ENCODE results near the gene PKD2L1. TPM values are rescaled to one million over a fixed set of nuclear protein-coding genes. Genes with fewer than 3 reads are reported as not detected.

The PKD2L1 gene
- polyA plus RNA-seq, 1 donor, result 0.48 TPM

DNA sequence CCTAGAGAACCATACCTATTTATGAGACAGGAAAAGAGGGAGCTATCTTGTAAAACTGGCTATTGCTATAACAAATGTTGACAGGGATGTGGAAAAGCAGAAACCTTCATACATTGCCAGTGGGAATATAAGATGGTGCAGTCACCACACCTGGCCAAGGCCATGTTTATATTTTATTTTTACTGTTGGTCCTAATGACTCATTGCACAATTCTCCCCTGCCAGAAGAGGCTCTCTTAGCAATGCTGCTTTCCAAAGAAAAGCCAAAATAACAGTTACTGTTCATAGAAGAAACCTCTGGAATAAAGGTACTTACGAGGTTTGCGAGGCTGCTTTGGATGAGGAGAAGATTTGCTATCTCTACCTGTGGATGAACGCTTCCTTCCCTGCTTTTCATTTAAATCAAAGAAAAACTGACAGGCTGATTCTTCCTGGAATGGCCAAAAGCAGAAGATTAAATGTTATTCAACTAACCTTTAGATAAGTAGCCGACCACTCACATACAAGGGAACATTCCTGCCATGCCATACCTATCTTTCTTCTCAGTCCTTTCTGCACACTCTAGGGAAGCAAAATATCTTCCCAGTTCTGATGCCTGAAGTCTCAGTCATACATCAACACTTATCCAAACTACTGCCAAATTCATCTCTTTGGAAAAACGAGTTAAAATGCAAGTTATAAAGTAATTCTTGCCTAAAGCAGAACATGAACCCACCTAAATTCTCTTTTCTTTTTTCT is 84.4 kb downstream of the PKD2L1 start:
- H3K27ac ChIP-seq (ENCODE audit: low read length), result no peak overlapping the region
- DNase-seq, result no peak
- H3K4me1 ChIP-seq (ENCODE audit: control insufficient read depth, insufficient read depth, low read length), result no peaks in the 10 kb centered on the region
- no peaks in the 10 kb centered on the region for H3K27me3 ChIP-seq (ENCODE audit: control insufficient read depth, insufficient read depth, low read length)
- no peaks in the 10 kb centered on the region for H3K9me3 ChIP-seq (ENCODE audit: control insufficient read depth, low read depth, low read length)
- no peak overlapping the region for H3K4me3 ChIP-seq (ENCODE audit: low read length)
- H3K36me3 ChIP-seq (ENCODE audit: control insufficient read depth, insufficient read depth, low read length), result peaks cover 54% of the 10 kb centered on the region
- WGBS (ENCODE audit: insufficient coverage, low lambda C conversion rate), result no CpG with 5 or more reads among the region's 5 CpGs

DNA sequence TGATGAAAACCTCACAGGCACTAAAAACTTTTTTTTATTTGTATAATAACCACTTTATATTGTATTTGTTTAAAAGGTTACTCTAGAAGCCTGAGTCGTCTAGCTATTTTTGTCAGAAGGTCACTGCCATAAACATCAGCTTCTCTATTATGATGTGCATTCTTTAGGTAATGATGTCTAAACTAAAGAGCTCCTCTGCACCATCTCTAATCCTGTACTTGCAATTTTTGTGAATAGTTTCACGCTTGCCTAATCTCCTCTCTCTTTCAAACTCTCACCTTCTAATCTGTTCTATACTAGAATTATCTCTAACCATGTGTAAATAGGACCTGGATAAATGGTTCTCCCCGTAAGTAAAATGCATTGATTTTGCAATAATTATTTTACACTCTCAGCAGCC is 90.2 kb downstream of the PKD2L1 start:
- Histone ChIP-seq H3K4me1 (ENCODE audit: control insufficient read depth, insufficient read depth, low read length) (no peaks in the 10 kb centered on the region), H3K27ac (ENCODE audit: low read length) (no peak overlapping the region), H3K27me3 (ENCODE audit: control insufficient read depth, insufficient read depth, low read length) (no peaks in the 10 kb centered on the region), H3K4me3 (ENCODE audit: low read length) (no peak overlapping the region), H3K9me3 (ENCODE audit: control insufficient read depth, low read depth, low read length) (no peaks in the 10 kb centered on the region), H3K36me3 (ENCODE audit: control insufficient read depth, insufficient read depth, low read length) (peaks cover 59% of the 10 kb centered on the region)
- WGBS (ENCODE audit: insufficient coverage, low lambda C conversion rate), result 57% methylated on average over 1 of the region's 3 CpGs
- no peak for DNase-seq

DNA sequence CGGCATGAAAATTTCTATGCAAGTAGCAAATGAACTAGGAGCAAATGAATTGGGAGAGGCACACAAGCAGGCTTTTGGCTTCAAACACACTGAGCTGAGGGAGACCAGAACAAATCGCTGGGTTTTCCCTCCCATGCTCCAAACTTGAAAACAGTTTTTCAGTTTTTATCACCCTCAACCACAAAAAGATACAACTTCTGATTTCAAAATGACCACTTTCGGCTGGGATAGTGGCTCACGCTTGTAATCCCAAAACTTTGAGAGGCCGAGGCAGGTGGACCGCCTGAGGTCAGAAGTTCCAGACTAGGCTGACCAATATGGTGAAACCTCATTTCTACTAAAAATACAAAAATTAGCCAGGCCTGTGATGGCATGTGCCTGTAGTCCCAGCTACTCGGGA is 91.6 kb downstream of the PKD2L1 start:
- no peaks in the 10 kb centered on the region for H3K4me1 ChIP-seq (ENCODE audit: control insufficient read depth, insufficient read depth, low read length)
- DNase-seq, result no peak
- 100% methylated on average over 2 of the region's 7 CpGs for WGBS (ENCODE audit: insufficient coverage, low lambda C conversion rate)
- no peak overlapping the region for H3K27ac ChIP-seq (ENCODE audit: low read length)
- peaks cover 62% of the 10 kb centered on the region for H3K36me3 ChIP-seq (ENCODE audit: control insufficient read depth, insufficient read depth, low read length)
- no peaks in the 10 kb centered on the region for H3K9me3 ChIP-seq (ENCODE audit: control insufficient read depth, low read depth, low read length)
- H3K4me3 ChIP-seq (ENCODE audit: low read length), result no peak overlapping the region
- no peaks in the 10 kb centered on the region for H3K27me3 ChIP-seq (ENCODE audit: control insufficient read depth, insufficient read depth, low read length)

Other genes with a start within 250 kb of the PKD2L1 start
- 0.06 TPM for gene CPN1, start 248.4 kb downstream of the PKD2L1 start, polyA plus RNA-seq
- 73.6 TPM for gene ERLIN1, start 144.2 kb downstream of the PKD2L1 start, polyA plus RNA-seq
- 20.2 TPM for gene CHUK, start 100.6 kb downstream of the PKD2L1 start, polyA plus RNA-seq
- 22.5 TPM for gene CWF19L1, start 62.6 kb downstream of the PKD2L1 start, polyA plus RNA-seq
- 39.9 TPM for gene BLOC1S2, start 43.5 kb downstream of the PKD2L1 start, polyA plus RNA-seq
- gene SCD, start 17.0 kb upstream of the PKD2L1 start, polyA plus RNA-seq, result 30.4 TPM
- 0.09 TPM for gene WNT8B, start 132.8 kb upstream of the PKD2L1 start, polyA plus RNA-seq
- gene SEC31B, start 189.6 kb upstream of the PKD2L1 start, polyA plus RNA-seq, result 15.5 TPM
- gene NDUFB8, start 199.6 kb upstream of the PKD2L1 start, polyA plus RNA-seq, result 206 TPM
- 27.3 TPM for gene HIF1AN, start 205.7 kb upstream of the PKD2L1 start, polyA plus RNA-seq

Measured in large intestine (tissue), 3 donors.